Activated CD4-positive, alpha-beta T cell treated with anti-CD3 and anti-CD28 coated beads, Interleukin-2, amount 10 ng/mL, durations not matched to agents 24 days and 14 days (primary cell): ENCODE results near the gene AKAP14. TPM values are rescaled to one million over a fixed set of nuclear protein-coding genes. Genes with fewer than 3 reads are reported as not detected.
A peak's percentile ranks its signal among the peaks of the same experiment; 100 is the strongest.
"Not testable (repeated sequence)": the region's sequence is repeated elsewhere in the genome, so short reads cannot be mapped to it uniquely, and the experiment has no call there.

Experiments
- DNase-seq: peaks from one replicate; pipeline ENCODE4 v3.0.0; 2022
- H3K27ac Mint-ChIP-seq: one replicate; pipeline ENCODE4 v1.8.0; 2022; ENCODE audit warnings: mild to moderate bottlenecking, mixed read lengths
- H3K27me3 Mint-ChIP-seq: one replicate; pipeline ENCODE4 v1.8.0; 2022; ENCODE audit warnings: mixed read lengths
- H3K36me3 Mint-ChIP-seq: one replicate; pipeline ENCODE4 v1.8.0; 2022; ENCODE audit warnings: low read depth, mild to moderate bottlenecking, mixed read lengths
- H3K4me1 Mint-ChIP-seq: one replicate; pipeline ENCODE4 v1.8.0; 2021; ENCODE audit warnings: mixed read lengths
- H3K4me3 Mint-ChIP-seq: one replicate; pipeline ENCODE4 v1.8.0; 2022; ENCODE audit warnings: mild to moderate bottlenecking, moderate library complexity, mixed read lengths
- H3K9me3 Mint-ChIP-seq: one replicate; pipeline ENCODE4 v1.8.0; 2021; ENCODE audit warnings: mixed read lengths
- intact Hi-C: fragments of 100-400 bp; cut with micrococcal nuclease; formaldehyde crosslinking; loops from one replicate; pipeline ENCODE4 v1.15.1; 2023
- total RNA-seq: library from RNA; stranded (reverse); gene quantifications from 2 replicates; pipeline ENCODE4 v1.2.3, GENCODE V29; 2022

AKAP14 gene
- total RNA-seq, 1 donor from 2014 or later, result not detected

DNA sequence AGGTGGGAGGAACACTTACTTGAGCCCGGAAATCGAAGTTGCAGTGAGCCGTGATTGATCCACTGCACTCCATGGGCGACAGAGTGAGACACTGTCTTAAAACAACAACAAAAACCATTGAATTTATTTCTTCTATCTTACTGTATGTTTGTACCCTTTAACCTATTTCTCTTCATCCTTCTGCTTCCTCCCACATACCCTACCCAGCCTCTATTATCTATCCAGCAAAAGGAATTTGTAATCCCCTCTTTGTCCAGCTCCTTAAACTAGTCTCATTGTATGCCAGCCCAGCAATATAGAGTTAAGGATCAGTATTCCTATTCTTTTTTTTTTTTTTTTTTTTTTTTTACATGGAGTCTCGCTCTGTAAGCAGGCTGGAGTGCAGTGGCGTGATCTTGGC lies 49.8 kb downstream of the AKAP14 start:
- no peak overlapping the region for H3K4me3 Mint-ChIP-seq
- no peaks in the 10 kb centered on the region for H3K9me3 Mint-ChIP-seq
- peaks cover 4% of the 10 kb centered on the region for H3K36me3 Mint-ChIP-seq
- DNase-seq, result no peak
- H3K4me1 Mint-ChIP-seq, result peaks cover 17% of the 10 kb centered on the region
- intact Hi-C loops, result loop anchor here (10.0 kb wide), 1 partner anchor 299 kb away; no protein-coding TSS in a partner anchor
- H3K27ac Mint-ChIP-seq, result no peak overlapping the region
- peaks cover 7% of the 10 kb centered on the region for H3K27me3 Mint-ChIP-seq

DNA sequence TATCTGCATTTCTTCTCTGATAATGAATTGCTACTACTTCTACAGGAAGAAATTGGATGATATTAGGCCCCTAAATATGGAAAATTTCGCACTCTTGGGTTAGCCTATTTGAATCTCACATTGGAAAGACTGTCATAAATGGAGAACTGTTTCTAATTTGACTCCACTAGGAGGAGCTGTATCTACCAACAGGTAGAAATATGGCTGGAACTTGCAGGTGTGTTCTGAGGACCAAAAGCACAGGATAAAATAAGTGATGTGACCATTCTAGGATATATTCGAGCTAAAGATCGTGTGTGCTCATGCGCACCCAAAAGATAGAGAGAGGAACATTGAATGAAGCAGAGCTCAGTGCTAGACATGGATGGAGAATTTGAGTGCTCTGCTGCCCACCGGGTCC lies 52.7 kb downstream of the AKAP14 start:
- no peak overlapping the region for H3K27ac Mint-ChIP-seq
- no peak for DNase-seq
- no peaks in the 10 kb centered on the region for H3K36me3 Mint-ChIP-seq
- H3K4me1 Mint-ChIP-seq, result peaks cover 6% of the 10 kb centered on the region
- H3K4me3 Mint-ChIP-seq, result no peak overlapping the region
- no peaks in the 10 kb centered on the region for H3K9me3 Mint-ChIP-seq
- intact Hi-C loops, result loop anchor here (10.0 kb wide), 1 partner anchor 296 kb away; no protein-coding TSS in a partner anchor
- peaks cover 10% of the 10 kb centered on the region for H3K27me3 Mint-ChIP-seq

DNA sequence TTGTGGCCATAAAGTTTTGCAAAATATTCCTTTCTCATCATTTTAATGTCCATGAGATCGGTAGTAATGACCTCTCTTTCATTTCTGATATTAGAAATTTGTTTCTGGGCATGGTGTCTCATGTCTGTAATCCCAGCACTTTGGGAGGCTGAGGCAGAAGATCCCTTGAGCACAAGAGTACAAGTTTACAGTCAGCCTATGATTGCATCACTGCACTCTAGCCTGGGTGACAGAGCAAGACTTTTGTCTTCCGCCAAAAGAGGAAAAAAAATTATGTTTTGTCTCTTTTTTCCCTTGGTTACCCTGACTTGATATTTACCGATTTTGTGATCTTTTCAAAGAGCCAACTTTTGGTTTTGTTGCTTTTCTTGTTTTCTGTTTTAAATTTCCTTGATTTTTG lies 58.7 kb downstream of the AKAP14 start:
- H3K36me3 Mint-ChIP-seq, result no peaks in the 10 kb centered on the region
- no peak overlapping the region for H3K27ac Mint-ChIP-seq
- H3K4me3 Mint-ChIP-seq, result no peak overlapping the region
- H3K9me3 Mint-ChIP-seq, result no peaks in the 10 kb centered on the region
- intact Hi-C loops, result no loop called here
- no peak for DNase-seq
- H3K4me1 Mint-ChIP-seq, result peaks cover 8% of the 10 kb centered on the region
- H3K27me3 Mint-ChIP-seq, result peaks cover 31% of the 10 kb centered on the region

DNA sequence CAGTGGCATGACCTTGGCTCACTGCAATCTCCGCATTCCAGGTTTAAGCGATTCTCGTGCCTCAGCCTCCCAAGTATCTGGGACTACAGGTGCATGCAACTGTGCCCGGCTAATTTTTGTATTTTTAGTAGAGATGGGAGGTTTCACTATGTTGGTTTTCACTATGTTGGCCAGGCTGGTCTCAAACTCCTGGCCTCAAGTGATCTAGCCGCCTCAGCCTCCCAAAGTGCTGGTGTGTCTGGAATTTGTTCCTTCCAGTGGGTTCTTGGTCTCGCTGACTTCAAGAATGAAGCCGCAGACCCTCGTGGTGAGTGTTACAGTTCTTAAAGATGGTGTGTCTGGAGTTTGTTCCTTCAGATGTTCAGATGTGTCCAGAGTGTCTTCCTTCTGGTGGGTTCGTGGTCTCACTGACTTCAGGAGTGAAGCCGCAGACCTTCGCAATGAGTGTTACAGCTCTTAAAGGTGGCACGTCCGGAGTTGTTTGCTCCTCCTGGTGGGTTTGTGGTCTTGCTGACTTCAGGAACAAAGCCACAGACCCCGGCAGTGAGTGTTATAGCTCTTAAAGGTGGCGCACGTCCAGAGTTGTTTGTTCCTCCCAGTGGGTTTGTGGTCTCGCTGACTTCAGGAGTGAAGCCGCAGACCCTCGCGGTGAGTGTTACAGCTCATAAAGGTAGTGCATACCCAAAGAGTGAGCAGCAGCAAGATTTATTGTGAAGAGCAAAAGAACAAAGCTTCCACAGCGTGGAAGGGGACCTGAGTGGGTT lies 60.3 kb downstream of the AKAP14 start:
- H3K27me3 Mint-ChIP-seq, result peaks cover 39% of the 10 kb centered on the region
- peak; percentile 83 for DNase-seq
- H3K27ac Mint-ChIP-seq, H3K9me3 Mint-ChIP-seq, H3K4me1 Mint-ChIP-seq, intact Hi-C loops, H3K36me3 Mint-ChIP-seq: not testable (repeated sequence)
- peak overlapping the region; percentile 19 for H3K4me3 Mint-ChIP-seq

DNA sequence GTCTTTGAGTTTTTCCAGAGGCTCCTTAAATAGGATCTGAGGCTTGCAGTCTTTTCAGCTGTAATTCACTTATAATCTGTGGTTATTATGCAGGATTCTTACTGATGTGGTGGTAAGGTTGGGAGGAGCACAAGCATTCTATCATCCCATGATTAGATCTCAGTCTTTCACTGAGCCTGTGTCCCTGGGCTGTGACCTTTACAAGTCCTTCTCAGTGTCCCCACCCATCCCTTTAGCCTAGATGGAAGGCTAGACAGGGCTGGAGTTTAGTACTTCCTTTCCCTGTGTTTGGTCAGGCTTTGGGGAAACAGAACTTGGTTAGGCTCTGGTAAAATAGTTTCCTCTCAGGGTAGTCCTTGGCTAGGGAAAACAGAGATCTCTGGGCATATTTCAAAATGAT lies 64.9 kb downstream of the AKAP14 start:
- no peak overlapping the region for H3K27ac Mint-ChIP-seq
- H3K4me1 Mint-ChIP-seq, result peaks cover 8% of the 10 kb centered on the region
- H3K36me3 Mint-ChIP-seq, result no peaks in the 10 kb centered on the region
- peaks cover 31% of the 10 kb centered on the region for H3K27me3 Mint-ChIP-seq
- no peak overlapping the region for H3K4me3 Mint-ChIP-seq
- no peaks in the 10 kb centered on the region for H3K9me3 Mint-ChIP-seq
- DNase-seq, result no peak
- intact Hi-C loops, result no loop called here

DNA sequence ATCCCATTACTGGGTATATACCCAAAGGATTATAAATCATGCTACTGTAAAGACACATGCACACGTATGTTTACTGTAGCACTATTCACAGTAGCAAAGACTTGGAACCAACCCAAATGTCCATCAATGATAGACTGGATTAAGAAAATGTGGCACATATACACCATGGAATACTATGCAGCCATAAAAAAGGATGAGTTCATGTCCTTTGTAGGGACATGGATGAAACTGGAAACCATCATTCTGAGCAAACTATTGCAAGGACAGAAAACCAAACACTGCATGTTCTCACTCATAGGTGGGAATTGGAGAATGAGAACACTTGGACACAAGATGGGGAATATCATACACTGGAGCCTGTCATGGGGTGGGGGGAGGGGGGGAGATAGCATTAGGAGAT lies 71.1 kb downstream of the AKAP14 start:
- H3K27me3 Mint-ChIP-seq, H3K9me3 Mint-ChIP-seq, DNase-seq, H3K4me3 Mint-ChIP-seq, H3K36me3 Mint-ChIP-seq, intact Hi-C loops, H3K4me1 Mint-ChIP-seq, H3K27ac Mint-ChIP-seq: not testable (repeated sequence)

Other genes with a start within 250 kb of the AKAP14 start
- gene SEPTIN6, start 202.7 kb upstream of the AKAP14 start, total RNA-seq, result 151 and 153 TPM in 2 replicates
- gene SOWAHD, start 137.3 kb upstream of the AKAP14 start, total RNA-seq, result 0.35 and 0.45 TPM in 2 replicates
- 2,109 and 2,135 TPM in 2 replicates for gene RPL39, start 104.3 kb upstream of the AKAP14 start, total RNA-seq
- 12.4 and 12.6 TPM in 2 replicates for gene UPF3B, start 42.9 kb upstream of the AKAP14 start, total RNA-seq
- gene RNF113A, start 24.2 kb upstream of the AKAP14 start, total RNA-seq, result 25.2 and 26.7 TPM in 2 replicates
- 75.1 and 79.0 TPM in 2 replicates for gene NDUFA1, start 24.1 kb upstream of the AKAP14 start, total RNA-seq
- 8.9 and 10.2 TPM in 2 replicates for gene NKAP, start 47.9 kb downstream of the AKAP14 start, total RNA-seq
- gene RHOXF2B, start 181.8 kb downstream of the AKAP14 start, total RNA-seq, result not detected in 2 replicates
- gene RHOXF1, start 220.0 kb downstream of the AKAP14 start, total RNA-seq, result not detected in 2 replicates